NCI-H2081 treated with DMSO at 0.1 percent for 48 hours (cell line): ENCODE results near the gene PCCA.
A peak's percentile ranks its signal among the peaks of the same experiment; 100 is the strongest.

Experiments
- DNase-seq: peaks from one replicate; lab custom pipeline; 2025; lab: John Stamatoyannopoulos, UW

Gene PCCA

GRCh38 chr13:100428986-100429385 lies 340.1 kb downstream of the PCCA start:
- no peak for DNase-seq

- DNase-seq = no peak
These were observed 343.7 kb downstream of the PCCA start for GRCh38 chr13:100432611-100433010.

GRCh38 chr13:100433475-100433874 lies 344.6 kb downstream of the PCCA start:
- no peak for DNase-seq

GRCh38 chr13:100434010-100434763 lies 345.3 kb downstream of the PCCA start:
- DNase-seq = no peak

- no peak for DNase-seq
These were observed 347.2 kb downstream of the PCCA start for GRCh38 chr13:100436099-100436498.

GRCh38 chr13:100438059-100438788 lies 349.3 kb downstream of the PCCA start:
- DNase-seq = peak; percentile 50

- DNase-seq = peak; percentile 53
These were observed 350.5 kb downstream of the PCCA start for GRCh38 chr13:100439247-100439970.

GRCh38 chr13:100440751-100441425 lies 352.0 kb downstream of the PCCA start:
- no peak for DNase-seq

GRCh38 chr13:100442095-100442832 lies 353.4 kb downstream of the PCCA start:
- DNase-seq = no peak

GRCh38 chr13:100443278-100443997 lies 354.5 kb downstream of the PCCA start:
- DNase-seq = no peak

GRCh38 chr13:100443998-100444328 lies 355.1 kb downstream of the PCCA start:
- DNase-seq = no peak

- DNase-seq = no peak
These were observed 358.9 kb downstream of the PCCA start for GRCh38 chr13:100447831-100448230.

GRCh38 chr13:100451923-100452322 lies 363.0 kb downstream of the PCCA start:
- DNase-seq = no peak

- DNase-seq = no peak
These were observed 366.0 kb downstream of the PCCA start for GRCh38 chr13:100454876-100455275.

GRCh38 chr13:100458673-100459072 lies 369.8 kb downstream of the PCCA start:
- DNase-seq = no peak

GRCh38 chr13:100459747-100460146 lies 370.9 kb downstream of the PCCA start:
- no peak for DNase-seq

GRCh38 chr13:100460266-100460665 lies 371.4 kb downstream of the PCCA start:
- no peak for DNase-seq

- no peak for DNase-seq
These were observed 371.9 kb downstream of the PCCA start for GRCh38 chr13:100460791-100461190.

- DNase-seq = peak; percentile 81
These were observed 372.6 kb downstream of the PCCA start for GRCh38 chr13:100461309-100462030.

GRCh38 chr13:100464006-100464405 lies 375.1 kb downstream of the PCCA start:
- no peak for DNase-seq
